ENCODE results near the gene PSG6. TPM values are rescaled to one million over a fixed set of nuclear protein-coding genes. Genes with fewer than 3 reads are reported as not detected.

Gene PSG6
- total RNA-seq, 1 experiment from 2014 or later: not detected

Other genes with a start within 250 kb of the PSG6 start
- gene PSG3, start 177.4 kb downstream of the PSG6 start, total RNA-seq (2021): not detected in 2 replicates
- 0.26 TPM in 1 of 2 replicates, not detected in the other for gene PSG8, start 152.2 kb downstream of the PSG6 start, total RNA-seq (2021)
- gene PSG1, start 38.2 kb downstream of the PSG6 start, total RNA-seq (2021): 0.72 TPM in 1 of 2 replicates, not detected in the other
- not detected in 2 replicates for gene PSG7, start 19.3 kb upstream of the PSG6 start, total RNA-seq (2021)
- not detected in 2 replicates for gene PSG11, start 108.6 kb upstream of the PSG6 start, total RNA-seq (2021)
- not detected in 2 replicates for gene PSG2, start 164.8 kb upstream of the PSG6 start, total RNA-seq (2021)

Measured in PC-9 (cell line).